HepG2 (cell line): ENCODE results near the gene DUS3L. TPM values are rescaled to one million over a fixed set of nuclear protein-coding genes. Genes with fewer than 3 reads are reported as not detected.

ENCODE experiments used
- AKNA ChIP-seq: sonication (generic); formaldehyde crosslinking; IDR thresholded peaks from 2 replicates; pipeline ENCODE4 v1.4.0; 2020; ENCODE audit warnings: missing genetic modification reagents, borderline replicate concordance
- FLYWCH1 ChIP-seq: sonication (generic); formaldehyde crosslinking; IDR thresholded peaks from 2 replicates; pipeline ENCODE4 v1.8.1; 2023; ENCODE audit warnings: mild to moderate bottlenecking, missing genetic modification reagents
- FOXP4 ChIP-seq: sonication (generic); formaldehyde crosslinking; IDR thresholded peaks from 2 replicates; pipeline ENCODE4 v1.4.0; 2020; ENCODE audit warnings: missing genetic modification reagents
- KDM2A ChIP-seq: sonication (generic); formaldehyde crosslinking; IDR thresholded peaks from 2 replicates; pipeline ENCODE4 v1.4.0; 2020; ENCODE audit warnings: low read depth, missing genetic modification reagents, borderline replicate concordance
- MXD1 ChIP-seq: sonication (generic); formaldehyde crosslinking; IDR thresholded peaks from 2 replicates; pipeline ENCODE4 v1.4.0; 2020; ENCODE audit warnings: mild to moderate bottlenecking, missing genetic modification reagents
- NFKB2 ChIP-seq: sonication (generic); formaldehyde crosslinking; IDR thresholded peaks from 2 replicates; pipeline ENCODE4 v1.4.0; 2020; ENCODE audit warnings: missing genetic modification reagents, borderline replicate concordance
- PHF8 ChIP-seq: sonication (generic); formaldehyde crosslinking; IDR thresholded peaks from 2 replicates; pipeline ENCODE4 v1.5.0; 2020; ENCODE audit warnings: missing genetic modification reagents
- RCOR2 ChIP-seq: IDR thresholded peaks from 2 replicates; pipeline ENCODE4 v1.6.1; 2016; ENCODE audit warnings: missing biosample characterization, missing genetic modification reagents
- SALL1 ChIP-seq: sonication (generic); formaldehyde crosslinking; IDR thresholded peaks from 2 replicates; pipeline ENCODE4 v1.8.0; 2022; ENCODE audit warnings: mild to moderate bottlenecking, missing genetic modification reagents
- SP140L ChIP-seq: sonication (generic); formaldehyde crosslinking; IDR thresholded peaks from 2 replicates; pipeline ENCODE4 v1.4.0; 2020; ENCODE audit warnings: missing genetic modification reagents, borderline replicate concordance
- TFAP4 ChIP-seq: sonication (generic); IDR thresholded peaks from 2 replicates; pipeline ENCODE4 v1.6.1; 2016; ENCODE audit warnings: low read depth, borderline replicate concordance
- TFDP2 ChIP-seq: sonication (generic); formaldehyde crosslinking; IDR thresholded peaks from 2 replicates; pipeline ENCODE4 v1.4.0; 2020; ENCODE audit warnings: missing genetic modification reagents
- TMF1 ChIP-seq: sonication (generic); formaldehyde crosslinking; IDR thresholded peaks from 2 replicates; pipeline ENCODE4 v1.8.1; 2022; ENCODE audit warnings: low read depth, missing genetic modification reagents
- ZBTB37 ChIP-seq: sonication (generic); formaldehyde crosslinking; IDR thresholded peaks from 2 replicates; pipeline ENCODE4 v1.4.0; 2020; ENCODE audit warnings: mild to moderate bottlenecking, missing genetic modification reagents
- ZNF3 ChIP-seq: IDR thresholded peaks from 2 replicates; pipeline ENCODE4 v1.7.0; 2017; ENCODE audit warnings: inconsistent platforms
- ZNF740 ChIP-seq: sonication (generic); formaldehyde crosslinking; IDR thresholded peaks from 2 replicates; pipeline ENCODE4 v1.4.0; 2020; ENCODE audit warnings: missing genetic modification reagents
- ZNF878 ChIP-seq: sonication (generic); formaldehyde crosslinking; IDR thresholded peaks from 2 replicates; pipeline ENCODE4 v1.8.1; 2023; ENCODE audit warnings: mild to moderate bottlenecking, missing genetic modification reagents, moderate library complexity
- polyA plus RNA-seq, 8 experiments: library from polyadenylated mRNA; depleted of rRNA in 3 of 8; stranded (reverse) in 7 of 8; unstranded in 1 of 8; fragments of >200 nt; fragmentation: Illumina TruSeq in 4 of 8; extraction: Trizol in 4 of 8; gene quantifications; 2 replicates each; pipeline versions ENCODE4 v1.2.1 to v1.2.3, GENCODE V29; 2011 to 2016; ENCODE audit warnings: low read depth in 4 of 8, missing spikeins in 1 of 8, mixed read lengths in 1 of 8; ENCODE audit not compliant: insufficient read depth in 1 of 8
- total RNA-seq, 5 experiments: library from RNA; depleted of rRNA; stranded (reverse); fragments of >200 nt; fragmentation: Illumina TruSeq; extraction: Trizol; gene quantifications; 2 replicates each; pipeline ENCODE4 v1.2.3, GENCODE V29; 2016; ENCODE audit warnings: low read depth in 1 of 5

The DUS3L gene
- total and polyA plus RNA-seq, 2 of the 13 experiments (the other 11 are each of a cell fraction or from before 2014, with no cell fraction given) = 13.3 to 25.1 TPM

GRCh38 chr19:5838353-5839064 is 47.5 kb upstream of the DUS3L start (continued):
- TF ChIP-seq TFAP4 = no peak; the same call in 1 of the 2 replicates
- TF ChIP-seq RCOR2 (CRISPR knock-in tag) = peak; percentile 65; the same call in 1 of the 2 replicates
- peak; percentile 57 for TF ChIP-seq PHF8 (CRISPR knock-in tag)
- TF ChIP-seq ZNF3 = no peak
- TF ChIP-seq TFDP2 (CRISPR knock-in tag) = no peak
- 0 out of 2 replicates have a peak, but pooled peaks have one; percentile 69 for TF ChIP-seq FLYWCH1 (CRISPR knock-in tag)
- TF ChIP-seq FOXP4 (CRISPR knock-in tag) = no peak
- TF ChIP-seq ZNF740 = 0 out of 2 replicates have a peak, but pooled peaks have one; percentile 40
- peak; percentile 31; the same call in 1 of the 2 replicates for TF ChIP-seq AKNA (CRISPR knock-in tag)
- TF ChIP-seq SP140L (CRISPR knock-in tag) = no peak
- TF ChIP-seq TMF1 (CRISPR knock-in tag) = 0 out of 2 replicates have a peak, but pooled peaks have one; percentile 23
- TF ChIP-seq NFKB2 (CRISPR knock-in tag) = no peak; the same call in 1 of the 2 replicates
- no peak for TF ChIP-seq ZBTB37 (CRISPR knock-in tag)
- TF ChIP-seq KDM2A (CRISPR knock-in tag) = peak; percentile 7; the same call in 1 of the 2 replicates
- peak; percentile 69; the same call in 1 of the 2 replicates for TF ChIP-seq MXD1 (CRISPR knock-in tag)
- TF ChIP-seq ZNF878 = no peak
- no peak; the same call in 1 of the 2 replicates for TF ChIP-seq SALL1 (CRISPR knock-in tag)
